DOHH2 (cell line): ENCODE measurements around the gene MMP20.

Experiments
- H3F3A ChIP-seq: fragments of 200-600 bp; sonication (generic), shearing (Covaris generic); 2 replicates; pipeline ENCODE4 v1.6.0; 2016; ENCODE audit warnings: antibody characterized with exemption, mild to moderate bottlenecking; ENCODE audit not compliant: control insufficient read depth, insufficient read depth
- H3K27ac ChIP-seq: fragments of 200-600 bp; sonication (generic); 2 replicates; pipeline ENCODE4 v1.5.1; 2014; ENCODE audit warnings: low read depth, mild to moderate bottlenecking, low read length, moderate library complexity
- H3K27me3 ChIP-seq: fragments of 200-600 bp; sonication (generic); 2 replicates; pipeline ENCODE4 v1.6.1; 2014; ENCODE audit warnings: mild to moderate bottlenecking, low read length, mixed read lengths; ENCODE audit not compliant: control insufficient read depth
- H3K36me3 ChIP-seq: fragments of 200-600 bp; sonication (generic); 2 replicates; pipeline ENCODE4 v1.6.1; 2014; ENCODE audit warnings: mild to moderate bottlenecking, low read length, moderate library complexity, mixed read lengths; ENCODE audit not compliant: control insufficient read depth
- H3K4me1 ChIP-seq: fragments of 200-600 bp; sonication (generic); 2 replicates; pipeline ENCODE4 v1.6.1; 2014; ENCODE audit warnings: mild to moderate bottlenecking, low read length, mixed read lengths; ENCODE audit not compliant: control insufficient read depth
- H3K4me2 ChIP-seq: fragments of 200-600 bp; sonication (generic); 2 replicates; pipeline ENCODE4 v1.6.0; 2014; ENCODE audit warnings: mild to moderate bottlenecking, low read length, moderate library complexity
- H3K4me3 ChIP-seq: fragments of 200-600 bp; sonication (generic); 2 replicates; pipeline ENCODE4 v1.5.1; 2014; ENCODE audit warnings: mild to moderate bottlenecking, low read length, mixed read lengths
- H3K79me2 ChIP-seq: fragments of 200-600 bp; sonication (generic); 2 replicates; pipeline ENCODE4 v1.6.1; 2014; ENCODE audit warnings: mild to moderate bottlenecking, low read length, mixed read lengths; ENCODE audit not compliant: control insufficient read depth
- H3K9me2 ChIP-seq: fragments of 200-600 bp; sonication (generic); replicated peaks from 2 replicates; pipeline ENCODE4 v1.6.1; 2014; ENCODE audit warnings: mild to moderate bottlenecking, low read length, mixed read lengths; ENCODE audit not compliant: control insufficient read depth
- H3K9me3 ChIP-seq: fragments of 200-600 bp; sonication (generic); 2 replicates; pipeline ENCODE4 v1.6.1; 2014; ENCODE audit warnings: antibody characterized with exemption, low read length, mixed read lengths; ENCODE audit not compliant: control insufficient read depth, insufficient read depth
- H4K20me1 ChIP-seq: fragments of 200-600 bp; sonication (generic); 2 replicates; pipeline ENCODE4 v1.6.0; 2014; ENCODE audit warnings: low read depth, mild to moderate bottlenecking, antibody characterized with exemption, low read length, moderate library complexity; ENCODE audit not compliant: control insufficient read depth, insufficient read depth
- EZH2phosphoT487 ChIP-seq: fragments of 200-600 bp; sonication (generic); IDR thresholded peaks from 2 replicates; pipeline ENCODE4 v1.6.1; 2017; ENCODE audit warnings: borderline replicate concordance, mild to moderate bottlenecking, antibody characterized with exemption, low read length, moderate library complexity, mixed read lengths
- TF ChIP-seq, protein P1 (sequence below): fragments of 200-600 bp; sonication (generic); IDR thresholded peaks from one replicate; pipeline ENCODE4 v1.5.1; 2014; ENCODE audit warnings: antibody characterized with exemption, mild to moderate bottlenecking, low read depth, low read length; ENCODE audit not compliant: poor library complexity, severe bottlenecking

Gene MMP20

DNA sequence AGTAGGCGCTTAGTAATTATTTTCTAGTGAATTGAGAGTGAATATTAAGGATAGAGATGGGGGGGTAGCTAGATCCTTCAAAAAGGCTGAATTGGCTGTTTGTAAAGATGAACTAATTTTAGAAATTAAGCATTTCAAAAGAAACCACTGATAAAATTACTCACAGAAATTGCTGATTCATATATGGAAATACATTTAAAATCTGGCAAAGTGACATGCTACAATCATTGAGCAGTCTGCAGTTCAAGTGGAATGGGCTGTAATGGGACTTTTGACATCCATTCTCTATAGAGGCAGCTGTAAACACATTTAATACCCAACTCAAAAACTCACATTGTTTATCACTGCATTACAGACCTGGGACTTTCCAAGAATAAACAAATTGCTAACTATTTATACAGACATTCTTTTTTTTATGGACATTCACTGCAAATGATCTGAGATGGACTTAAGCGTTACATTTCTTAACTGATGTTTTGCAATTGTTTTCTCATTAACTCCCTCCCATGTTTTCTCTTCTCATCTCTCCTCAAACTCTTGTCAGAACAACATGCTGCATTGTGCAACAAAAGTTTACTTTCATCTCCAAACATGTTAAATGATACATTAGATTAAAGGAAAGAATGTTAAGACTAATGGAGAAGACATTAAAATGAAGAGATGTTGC is 52.4 kb downstream of the MMP20 start:
- H3K36me3 ChIP-seq: no peaks in the 10 kb centered on the region

DNA sequence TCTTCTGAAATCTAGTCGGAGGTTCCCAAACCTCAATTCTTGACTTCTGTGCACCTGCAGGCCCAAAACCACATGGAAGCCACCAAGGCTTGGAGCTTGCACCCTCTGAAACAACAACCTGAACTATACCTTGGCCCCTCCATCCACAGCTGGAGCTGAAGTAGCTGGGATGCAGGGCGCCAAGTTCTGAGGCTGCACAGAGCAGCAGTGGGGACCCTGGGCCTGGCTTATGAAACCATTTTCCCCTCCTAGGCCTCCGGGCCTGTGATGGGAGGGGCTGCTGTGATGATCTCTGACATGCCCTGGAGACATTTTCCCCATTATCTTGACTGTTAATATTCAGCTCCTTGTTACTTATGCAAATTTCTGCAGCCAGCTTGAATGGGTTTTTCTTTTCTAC is 56.3 kb downstream of the MMP20 start:
- Histone ChIP-seq H3K27ac (no peak overlapping the region), H3K4me1 (peaks cover 7% of the 10 kb centered on the region), H4K20me1 (no peaks in the 10 kb centered on the region), H3K9me3 (peaks cover 33% of the 10 kb centered on the region), H3K36me3 (no peaks in the 10 kb centered on the region), H3K4me2 (no peak overlapping the region), H3K9me2 (no peaks in the 10 kb centered on the region), H3K79me2 (no peaks in the 10 kb centered on the region), H3K4me3 (no peak overlapping the region), H3F3A (no peaks in the 10 kb centered on the region), H3K27me3 (no peaks in the 10 kb centered on the region)
- TF ChIP-seq, protein P1, sequence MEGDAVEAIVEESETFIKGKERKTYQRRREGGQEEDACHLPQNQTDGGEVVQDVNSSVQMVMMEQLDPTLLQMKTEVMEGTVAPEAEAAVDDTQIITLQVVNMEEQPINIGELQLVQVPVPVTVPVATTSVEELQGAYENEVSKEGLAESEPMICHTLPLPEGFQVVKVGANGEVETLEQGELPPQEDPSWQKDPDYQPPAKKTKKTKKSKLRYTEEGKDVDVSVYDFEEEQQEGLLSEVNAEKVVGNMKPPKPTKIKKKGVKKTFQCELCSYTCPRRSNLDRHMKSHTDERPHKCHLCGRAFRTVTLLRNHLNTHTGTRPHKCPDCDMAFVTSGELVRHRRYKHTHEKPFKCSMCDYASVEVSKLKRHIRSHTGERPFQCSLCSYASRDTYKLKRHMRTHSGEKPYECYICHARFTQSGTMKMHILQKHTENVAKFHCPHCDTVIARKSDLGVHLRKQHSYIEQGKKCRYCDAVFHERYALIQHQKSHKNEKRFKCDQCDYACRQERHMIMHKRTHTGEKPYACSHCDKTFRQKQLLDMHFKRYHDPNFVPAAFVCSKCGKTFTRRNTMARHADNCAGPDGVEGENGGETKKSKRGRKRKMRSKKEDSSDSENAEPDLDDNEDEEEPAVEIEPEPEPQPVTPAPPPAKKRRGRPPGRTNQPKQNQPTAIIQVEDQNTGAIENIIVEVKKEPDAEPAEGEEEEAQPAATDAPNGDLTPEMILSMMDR: no peak
- TF ChIP-seq EZH2phosphoT487: no peak

More for the DNA sequence above, 52.4 kb downstream of the MMP20 start:
- no peaks in the 10 kb centered on the region for H4K20me1 ChIP-seq
- no peaks in the 10 kb centered on the region for H3F3A ChIP-seq
- H3K27me3 ChIP-seq: no peaks in the 10 kb centered on the region
- TF ChIP-seq, protein P1: no peak
- TF ChIP-seq EZH2phosphoT487: no peak
- H3K9me3 ChIP-seq: peaks cover 21% of the 10 kb centered on the region
- H3K4me2 ChIP-seq: no peak overlapping the region
- H3K4me3 ChIP-seq: no peak overlapping the region
- H3K27ac ChIP-seq: no peak overlapping the region
- no peaks in the 10 kb centered on the region for H3K79me2 ChIP-seq
- H3K9me2 ChIP-seq: no peaks in the 10 kb centered on the region
- peaks cover 22% of the 10 kb centered on the region for H3K4me1 ChIP-seq

DNA sequence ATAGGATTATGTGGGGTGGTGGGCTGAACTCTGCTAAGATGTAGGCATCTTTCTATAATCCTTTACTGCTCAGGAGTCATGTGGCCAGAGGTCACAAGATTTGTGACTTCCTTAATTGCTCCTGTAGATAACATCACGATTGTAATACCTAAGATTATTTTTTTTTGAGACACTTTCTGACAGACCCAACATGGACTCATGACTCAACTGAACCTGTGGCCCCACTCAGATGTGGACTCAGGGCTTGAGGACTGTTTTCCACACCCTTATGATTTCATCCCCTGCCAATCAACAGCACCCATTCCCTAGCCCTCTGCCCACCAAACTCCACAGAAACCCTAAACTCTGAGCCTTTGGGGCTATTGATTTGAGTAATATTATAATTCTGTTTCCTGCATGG is 59.0 kb downstream of the MMP20 start:
- Histone ChIP-seq H3K4me1 (peaks cover 31% of the 10 kb centered on the region), H3K9me2 (no peaks in the 10 kb centered on the region), H3K4me3 (no peak overlapping the region), H4K20me1 (no peaks in the 10 kb centered on the region), H3K27ac (no peak overlapping the region), H3K9me3 (peaks cover 29% of the 10 kb centered on the region), H3K79me2 (no peaks in the 10 kb centered on the region), H3K4me2 (no peak overlapping the region), H3K27me3 (no peaks in the 10 kb centered on the region), H3F3A (peaks cover 3% of the 10 kb centered on the region), H3K36me3 (no peaks in the 10 kb centered on the region)
- TF ChIP-seq, protein P1: no peak
- no peak for TF ChIP-seq EZH2phosphoT487
